HepG2 (cell line): ENCODE measurements around the gene FAM229A.

Experiments used
- ATF7 ChIP-seq, 2 experiments: fragments of 450-650 bp in 1 of 2; sonication (generic) in 1 of 2; formaldehyde crosslinking in 1 of 2; IDR thresholded peaks; 2 replicates each; pipeline versions ENCODE4 v1.4.0 to v1.6.1; 2016 to 2020; ENCODE audit warnings: antibody characterized with exemption in 1 of 2, mild to moderate bottlenecking in 1 of 2, missing genetic modification reagents in 1 of 2
- MAX ChIP-seq: IDR thresholded peaks from 2 replicates; pipeline ENCODE4 v1.6.1; 2012; ENCODE audit warnings: inconsistent platforms
- MIXL1 ChIP-seq: IDR thresholded peaks from 2 replicates; pipeline ENCODE4 v1.6.1; 2016
- SETDB1 ChIP-seq: sonication (generic); formaldehyde crosslinking; IDR thresholded peaks from 2 replicates; pipeline ENCODE4 v1.5.1; 2020; ENCODE audit warnings: missing genetic modification reagents, mild to moderate bottlenecking, borderline replicate concordance
- SRF ChIP-seq: IDR thresholded peaks from 2 replicates; pipeline ENCODE4 v1.6.1; 2011; ENCODE audit warnings: mild to moderate bottlenecking, low read depth, low read length, moderate library complexity

- TF ChIP-seq SRF (no peak), SETDB1 (CRISPR knock-in tag) (no peak), MAX (no peak), ATF7 (IDR thresholded peaks at IDR 0.05) (no peak), ATF7 (CRISPR knock-in tag; IDR thresholded peaks at IDR 0.05) (no peak), MIXL1 (CRISPR knock-in tag) (no peak)
Observed at GRCh38 chr1:32353431-32353830, 8.9 kb downstream of the FAM229A start.
